PC-9 (cell line): Measurements from ENCODE around the gene TMEM139. TPM values are rescaled to one million over a fixed set of nuclear protein-coding genes. Genes with fewer than 3 reads are reported as not detected.

Experiments
- BruUV-seq: library from RNA; stranded (reverse); fragments of 400-500 nt; replicated peaks from 2 replicates; lab custom pipeline; 2021; lab: Mats Ljungman, UMichigan
- CTCF ChIA-PET: fragments of 300-600 bp; sonication (Branson Sonifier 250); formaldehyde crosslinking; loops from one replicate; lab custom pipeline; 2022; ENCODE audit warnings: antibody characterized with exemption; lab: Charles Lee
- POLR2A ChIA-PET: fragments of 300-600 bp; sonication (Branson Sonifier 250); formaldehyde crosslinking; loops from one replicate; lab custom pipeline; 2022; ENCODE audit warnings: antibody characterized with exemption; ENCODE audit not compliant: unreplicated experiment; lab: Charles Lee
- DNase-seq, 2 experiments: peaks; one replicate each; pipeline versions ENCODE4 v3.0.0 to v3.0.0-alpha.2; 2015 to 2022; ENCODE audit warnings: mixed read lengths in 1 of 2
- H2AFZ ChIP-seq: fragments of 200-600 bp; sonication (generic); 2 replicates; pipeline ENCODE4 v1.8.1; 2017; ENCODE audit warnings: antibody characterized with exemption
- H3F3A ChIP-seq: fragments of 200-600 bp; sonication (generic); 2 replicates; pipeline ENCODE4 v1.8.1; 2017; ENCODE audit warnings: antibody characterized with exemption, mild to moderate bottlenecking, low read depth; ENCODE audit not compliant: insufficient read depth
- H3K27ac ChIP-seq: fragments of 200-600 bp; sonication (generic); 2 replicates; pipeline ENCODE4 v1.6.1; 2016; ENCODE audit warnings: mixed run types
- H3K27me3 ChIP-seq: fragments of 200-600 bp; sonication (generic); 2 replicates; pipeline ENCODE4 v1.6.1; 2016; ENCODE audit warnings: low read depth, mixed run types; ENCODE audit not compliant: insufficient read depth
- H3K36me3 ChIP-seq: fragments of 200-600 bp; sonication (generic); 2 replicates; pipeline ENCODE4 v1.6.1; 2016; ENCODE audit warnings: low read depth, mixed run types
- H3K4me1 ChIP-seq: fragments of 200-600 bp; sonication (generic); replicated peaks from 2 replicates; pipeline ENCODE4 v1.6.1; 2016; ENCODE audit warnings: mixed run types; ENCODE audit not compliant: insufficient read depth
- H3K4me2 ChIP-seq: fragments of 200-600 bp; sonication (generic); 2 replicates; pipeline ENCODE4 v1.6.1; 2017; ENCODE audit warnings: mixed run types
- H3K4me3 ChIP-seq: fragments of 200-600 bp; sonication (generic); 2 replicates; pipeline ENCODE4 v1.6.1; 2016; ENCODE audit warnings: mixed run types
- H3K79me2 ChIP-seq: fragments of 200-600 bp; sonication (generic); 2 replicates; pipeline ENCODE4 v1.6.1; 2017; ENCODE audit warnings: low read depth, mixed run types
- H3K9me2 ChIP-seq: fragments of 200-600 bp; sonication (generic); 2 replicates; pipeline ENCODE4 v1.8.1; 2017; ENCODE audit warnings: mild to moderate bottlenecking; ENCODE audit not compliant: insufficient read depth
- H3K9me3 ChIP-seq: fragments of 200-600 bp; sonication (generic); 2 replicates; pipeline ENCODE4 v1.8.1; 2016; ENCODE audit warnings: low read depth; ENCODE audit not compliant: insufficient read depth
- H4K20me1 ChIP-seq: fragments of 200-600 bp; sonication (generic); 2 replicates; pipeline ENCODE4 v1.8.1; 2017; ENCODE audit not compliant: insufficient read depth
- CTCF ChIP-seq: fragments of 200-600 bp; sonication (generic); conservative IDR thresholded peaks from 2 replicates; pipeline ENCODE4 v1.6.1; 2017; ENCODE audit warnings: mixed run types, antibody characterized with exemption, mild to moderate bottlenecking, moderate library complexity
- EZH2 ChIP-seq: fragments of 200-600 bp; sonication (generic); IDR thresholded peaks from 2 replicates; pipeline ENCODE4 v1.8.0; 2017; ENCODE audit warnings: antibody characterized with exemption, low read depth
- intact Hi-C: fragments of 100-400 bp; cut with micrococcal nuclease; formaldehyde crosslinking; loops from one replicate; pipeline ENCODE4 v1.10.0; 2022; ENCODE audit not compliant: unreplicated experiment
- total RNA-seq: library from RNA; stranded (reverse); gene quantifications from 2 replicates; pipeline ENCODE4 v1.2.3, GENCODE V29; 2021

TMEM139 gene
- total RNA-seq, 1 experiment from 2014 or later = 131 TPM

GRCh38 chr7:143280566-143280965 is 4.2 kb upstream of the TMEM139 start:
- intact Hi-C loops = no loop called here
- H4K20me1 ChIP-seq = no peaks in the 10 kb centered on the region
- peaks cover 45% of the 10 kb centered on the region for H3K4me1 ChIP-seq
- CTCF ChIA-PET = interaction anchor here (0.6 to 1.5 kb wide), 3 partner anchors 40 to 942 kb away, joined by 3 to 11 read pairs (median 3); no protein-coding TSS in a partner anchor
- H3K4me2 ChIP-seq = peak overlapping the region; percentile 64; the same call in 1 of the 2 replicates
- peaks cover 36% of the 10 kb centered on the region for H3F3A ChIP-seq
- H3K27ac ChIP-seq = peak overlapping the region; percentile 82
- TF ChIP-seq CTCF = no peak
- no peak for TF ChIP-seq EZH2
- POLR2A ChIA-PET = interaction anchor here (1.5 kb wide), 1 partner anchor 18 kb away, joined by 20 read pairs; the partner anchor contains the start of gene GSTK1
- no peak overlapping the region for H2AFZ ChIP-seq
- no peaks in the 10 kb centered on the region for H3K27me3 ChIP-seq
- H3K79me2 ChIP-seq = peaks cover under 1% of the 10 kb centered on the region; the same call in 1 of the 2 replicates
- H3K4me3 ChIP-seq = no peak overlapping the region
- no peak for DNase-seq
- H3K9me3 ChIP-seq = no peaks in the 10 kb centered on the region
- H3K36me3 ChIP-seq = no peaks in the 10 kb centered on the region
- BruUV-seq = no TSS peak
- H3K9me2 ChIP-seq = no peaks in the 10 kb centered on the region

DNA sequence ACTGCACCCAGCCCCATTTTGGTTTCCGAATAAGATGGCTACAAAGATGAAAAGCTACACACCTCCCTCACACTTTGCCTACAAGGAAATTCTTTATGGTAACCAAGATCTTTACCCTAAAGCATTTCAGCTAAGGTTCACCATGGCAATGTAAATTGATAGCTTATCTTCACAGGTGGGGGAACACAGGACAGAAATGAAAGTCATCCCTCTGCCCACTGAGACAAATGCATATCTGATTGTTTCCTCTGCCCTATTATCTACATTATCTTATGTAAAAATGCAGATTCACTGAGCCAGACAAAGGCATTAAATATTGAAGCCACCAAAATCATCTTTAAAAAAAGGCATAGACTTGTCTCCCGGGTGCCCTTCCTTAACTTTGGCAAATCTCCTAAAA is 3.2 kb upstream of the TMEM139 start:
- POLR2A ChIA-PET = no interaction called here
- Histone ChIP-seq H4K20me1 (no peaks in the 10 kb centered on the region), H2AFZ (no peak overlapping the region), H3K9me2 (no peaks in the 10 kb centered on the region), H3K27me3 (no peaks in the 10 kb centered on the region), H3F3A (peaks cover 45% of the 10 kb centered on the region), H3K4me2 (no peak overlapping the region), H3K9me3 (no peaks in the 10 kb centered on the region), H3K4me1 (peaks cover 55% of the 10 kb centered on the region), H3K36me3 (peaks cover 6% of the 10 kb centered on the region), H3K27ac (no peak overlapping the region), H3K4me3 (no peak overlapping the region), H3K79me2 (peaks cover 10% of the 10 kb centered on the region)
- intact Hi-C loops = no loop called here
- DNase-seq = no peak
- no TSS peak for BruUV-seq
- TF ChIP-seq CTCF (no peak), EZH2 (no peak)
- CTCF ChIA-PET = interaction anchor here (1.0 kb wide), 1 partner anchor 15 kb away, joined by 3 read pairs; no protein-coding TSS in a partner anchor

DNA sequence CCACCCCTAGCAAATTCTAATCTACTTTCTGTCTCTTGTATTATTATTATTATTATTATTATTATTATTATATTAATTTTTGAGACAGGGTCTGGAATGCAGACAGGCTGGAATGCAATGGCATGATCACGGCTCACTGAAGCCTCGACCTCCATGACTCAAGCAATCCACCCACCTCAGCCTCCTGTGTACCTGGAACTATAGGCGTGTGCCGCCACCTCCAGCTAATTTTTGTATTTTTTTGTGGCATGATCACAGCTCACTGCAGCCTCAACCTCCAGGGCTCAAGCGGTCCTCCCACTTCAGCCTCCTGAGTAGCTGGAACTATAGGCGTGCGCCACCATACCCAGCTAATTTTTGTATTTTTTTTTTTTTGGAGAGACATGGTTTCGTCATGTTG is 2.6 kb upstream of the TMEM139 start:
- CTCF ChIA-PET = interaction anchor here (1.0 kb wide), 1 partner anchor 129 kb away, joined by 5 read pairs; no protein-coding TSS in a partner anchor
- no peaks in the 10 kb centered on the region for H3K27me3 ChIP-seq
- no peaks in the 10 kb centered on the region for H3K9me3 ChIP-seq
- TF ChIP-seq CTCF (no peak), EZH2 (no peak)
- no peak for DNase-seq
- H3K4me1 ChIP-seq = peaks cover 61% of the 10 kb centered on the region
- H3K9me2 ChIP-seq = no peaks in the 10 kb centered on the region
- peaks cover 51% of the 10 kb centered on the region for H3F3A ChIP-seq
- intact Hi-C loops = no loop called here
- no peak overlapping the region for H2AFZ ChIP-seq
- H3K36me3 ChIP-seq = peaks cover 12% of the 10 kb centered on the region
- no peak overlapping the region for H3K27ac ChIP-seq
- H3K4me3 ChIP-seq = no peak overlapping the region
- no TSS peak for BruUV-seq
- peaks cover 16% of the 10 kb centered on the region for H3K79me2 ChIP-seq
- no peaks in the 10 kb centered on the region for H4K20me1 ChIP-seq
- H3K4me2 ChIP-seq = no peak overlapping the region
- POLR2A ChIA-PET = no interaction called here
